PC-9 (cell line): ENCODE data around the gene IL31.

Source experiments
- EZH2 ChIP-seq: fragments of 200-600 bp; sonication (generic); IDR thresholded peaks from 2 replicates; pipeline ENCODE4 v1.8.0; 2017; ENCODE audit warnings: antibody characterized with exemption, low read depth
- TF ChIP-seq, protein P1 (sequence below): fragments of 200-600 bp; sonication (generic); conservative IDR thresholded peaks from 2 replicates; pipeline ENCODE4 v1.6.1; 2017; ENCODE audit warnings: mixed run types, antibody characterized with exemption, mild to moderate bottlenecking, moderate library complexity

DNA sequence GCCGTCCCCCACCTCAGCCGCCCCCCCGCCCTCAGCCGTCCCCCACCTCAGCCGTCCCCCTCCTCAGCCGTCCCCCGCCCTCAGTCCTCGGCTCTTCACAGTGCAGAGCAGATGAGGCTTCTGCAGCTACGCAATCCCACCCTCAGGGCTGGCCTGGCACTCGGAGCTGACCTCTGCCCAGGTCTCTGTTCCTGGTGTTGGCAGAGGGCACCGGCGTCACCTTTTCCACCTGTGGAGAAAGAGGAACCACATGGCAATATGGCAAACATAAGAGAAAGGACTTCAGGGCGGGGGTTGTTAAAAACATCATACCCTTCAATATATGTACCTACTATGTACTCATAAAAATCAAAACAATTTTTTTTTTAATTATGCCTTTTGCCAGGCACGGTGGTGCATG, 49.7 kb downstream of the IL31 start:
- TF ChIP-seq, protein P1, sequence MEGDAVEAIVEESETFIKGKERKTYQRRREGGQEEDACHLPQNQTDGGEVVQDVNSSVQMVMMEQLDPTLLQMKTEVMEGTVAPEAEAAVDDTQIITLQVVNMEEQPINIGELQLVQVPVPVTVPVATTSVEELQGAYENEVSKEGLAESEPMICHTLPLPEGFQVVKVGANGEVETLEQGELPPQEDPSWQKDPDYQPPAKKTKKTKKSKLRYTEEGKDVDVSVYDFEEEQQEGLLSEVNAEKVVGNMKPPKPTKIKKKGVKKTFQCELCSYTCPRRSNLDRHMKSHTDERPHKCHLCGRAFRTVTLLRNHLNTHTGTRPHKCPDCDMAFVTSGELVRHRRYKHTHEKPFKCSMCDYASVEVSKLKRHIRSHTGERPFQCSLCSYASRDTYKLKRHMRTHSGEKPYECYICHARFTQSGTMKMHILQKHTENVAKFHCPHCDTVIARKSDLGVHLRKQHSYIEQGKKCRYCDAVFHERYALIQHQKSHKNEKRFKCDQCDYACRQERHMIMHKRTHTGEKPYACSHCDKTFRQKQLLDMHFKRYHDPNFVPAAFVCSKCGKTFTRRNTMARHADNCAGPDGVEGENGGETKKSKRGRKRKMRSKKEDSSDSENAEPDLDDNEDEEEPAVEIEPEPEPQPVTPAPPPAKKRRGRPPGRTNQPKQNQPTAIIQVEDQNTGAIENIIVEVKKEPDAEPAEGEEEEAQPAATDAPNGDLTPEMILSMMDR = no peak
- no peak for TF ChIP-seq EZH2
